ENCODE results near the gene POM121C. TPM values are rescaled to one million over a fixed set of nuclear protein-coding genes. Genes with fewer than 3 reads are reported as not detected.
"Not testable (repeated sequence)": the region's sequence is repeated elsewhere in the genome, so short reads cannot be mapped to it uniquely, and the experiment has no call there.

POM121C gene
- total RNA-seq, 1 donor from 2014 or later = 12.1 TPM

- FAIRE-seq; DNase-seq (ENCODE audit: low read depth); H3K27me3 ChIP-seq (ENCODE audit: control insufficient read depth, insufficient read depth, low read length); H3K36me3 ChIP-seq (ENCODE audit: control insufficient read depth, insufficient read depth, low read length): not testable (repeated sequence)
- peak overlapping the region; percentile 73 for H3K4me3 ChIP-seq (ENCODE audit: low read depth, low read length)
Observed at GRCh38 chr7:75485355-75485978, 632 bp downstream of the POM121C start.

DNA sequence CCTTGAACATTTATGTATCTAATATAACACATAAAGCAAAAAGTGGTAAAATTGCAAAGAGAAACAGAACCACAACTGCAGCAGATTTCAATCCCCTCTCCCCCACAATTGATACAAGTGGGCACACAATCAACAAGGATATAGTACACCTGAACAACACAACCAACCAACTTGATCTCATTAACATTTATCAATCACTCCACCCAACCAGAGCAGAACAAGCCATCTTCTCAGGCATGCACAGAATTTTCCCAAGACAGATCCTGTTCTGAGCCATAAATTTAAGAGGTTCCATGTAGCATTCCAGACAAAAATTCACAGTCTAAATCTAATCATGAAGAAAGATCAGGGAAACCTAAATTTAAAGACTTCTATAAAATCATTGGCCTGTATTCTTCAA is 5.8 kb downstream of the POM121C start:
- H3K36me3 ChIP-seq (ENCODE audit: control insufficient read depth, insufficient read depth, low read length); H3K27me3 ChIP-seq (ENCODE audit: control insufficient read depth, insufficient read depth, low read length); DNase-seq (ENCODE audit: low read depth); FAIRE-seq; H3K4me3 ChIP-seq (ENCODE audit: low read depth, low read length): not testable (repeated sequence)

DNA sequence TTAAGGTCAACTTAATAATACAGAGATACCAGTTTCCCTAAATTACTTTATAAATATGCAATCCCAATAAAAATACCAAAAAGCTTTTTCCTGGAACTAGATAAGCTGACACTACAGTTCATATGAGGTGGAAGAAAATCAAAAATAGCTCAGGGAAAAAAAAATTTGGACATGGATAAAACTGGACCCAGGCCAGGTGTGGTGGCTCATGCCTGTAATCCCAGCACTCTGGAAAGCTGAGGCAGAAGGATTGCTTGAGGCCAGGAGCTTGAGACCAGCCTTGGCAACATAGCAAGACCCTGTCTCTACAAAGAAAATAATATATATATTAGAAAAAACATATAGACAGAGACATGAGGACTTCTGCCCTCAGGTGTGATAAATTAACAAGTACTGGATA is 8.6 kb downstream of the POM121C start:
- DNase-seq (ENCODE audit: low read depth); H3K27me3 ChIP-seq (ENCODE audit: control insufficient read depth, insufficient read depth, low read length); FAIRE-seq; H3K36me3 ChIP-seq (ENCODE audit: control insufficient read depth, insufficient read depth, low read length); H3K4me3 ChIP-seq (ENCODE audit: low read depth, low read length): not testable (repeated sequence)

DNA sequence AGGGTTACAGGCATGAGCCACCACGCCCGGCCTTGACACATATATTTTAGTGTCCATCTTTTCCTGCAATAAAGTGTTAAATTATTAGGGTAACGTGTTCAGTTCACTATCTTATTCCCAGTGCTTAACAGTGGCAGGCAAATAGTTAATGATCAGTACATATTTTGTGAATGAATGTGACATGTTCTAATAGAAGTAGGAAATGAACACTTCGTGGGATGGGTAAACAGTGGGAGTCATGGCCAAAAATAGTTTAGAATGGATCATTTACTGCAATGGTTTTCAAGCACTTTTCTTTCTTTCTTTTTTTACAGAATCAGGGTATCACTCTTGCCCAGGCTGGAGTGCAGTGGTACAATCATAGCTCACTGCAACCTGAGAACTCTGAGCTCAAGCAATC is 15.9 kb downstream of the POM121C start:
- DNase-seq (ENCODE audit: low read depth); H3K27me3 ChIP-seq (ENCODE audit: control insufficient read depth, insufficient read depth, low read length); H3K36me3 ChIP-seq (ENCODE audit: control insufficient read depth, insufficient read depth, low read length); FAIRE-seq; H3K4me3 ChIP-seq (ENCODE audit: low read depth, low read length): not testable (repeated sequence)

DNA sequence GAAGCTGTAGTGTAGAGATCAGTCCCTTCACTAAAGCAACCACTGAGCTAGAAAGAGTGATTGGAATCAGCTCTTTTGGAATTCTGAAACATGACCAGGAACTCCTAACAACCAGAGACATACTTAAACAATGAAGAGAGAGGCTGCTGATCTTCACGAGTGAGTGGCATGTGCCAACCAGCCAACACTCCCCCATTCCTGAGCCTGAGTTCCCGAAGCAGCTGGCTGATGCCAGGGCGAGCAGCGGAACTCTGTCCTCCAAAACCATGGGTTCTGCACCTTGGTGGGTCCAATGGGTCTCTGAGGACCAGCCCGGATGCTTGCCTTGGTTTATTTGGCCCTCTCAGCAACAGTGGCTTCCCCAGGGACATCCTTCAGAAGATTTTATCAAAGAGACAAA is 25.6 kb downstream of the POM121C start:
- not testable (repeated sequence) for H3K36me3 ChIP-seq (ENCODE audit: control insufficient read depth, insufficient read depth, low read length); H3K27me3 ChIP-seq (ENCODE audit: control insufficient read depth, insufficient read depth, low read length); FAIRE-seq; H3K4me3 ChIP-seq (ENCODE audit: low read depth, low read length); DNase-seq (ENCODE audit: low read depth)

DNA sequence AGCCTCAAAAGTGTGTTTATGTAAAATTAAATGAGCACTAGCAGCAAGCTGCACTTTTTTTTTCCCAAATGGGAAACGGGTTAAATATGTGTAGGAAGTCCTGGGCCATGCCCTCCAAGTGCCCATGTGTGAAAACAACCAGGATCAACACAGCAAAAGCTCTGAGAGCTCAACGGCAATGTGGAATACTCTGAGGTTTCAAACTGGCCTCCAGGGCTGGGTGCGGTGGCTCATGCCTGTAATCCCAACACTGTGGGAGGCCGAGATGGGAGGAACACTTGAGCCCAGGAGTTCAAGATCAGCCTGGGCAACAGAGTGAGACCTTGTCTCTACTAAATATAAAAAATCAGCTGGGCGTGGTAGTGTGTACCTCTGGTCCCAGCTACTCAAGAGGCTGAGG is 28.1 kb downstream of the POM121C start:
- H3K36me3 ChIP-seq (ENCODE audit: control insufficient read depth, insufficient read depth, low read length); FAIRE-seq; DNase-seq (ENCODE audit: low read depth); H3K27me3 ChIP-seq (ENCODE audit: control insufficient read depth, insufficient read depth, low read length); H3K4me3 ChIP-seq (ENCODE audit: low read depth, low read length): not testable (repeated sequence)

DNA sequence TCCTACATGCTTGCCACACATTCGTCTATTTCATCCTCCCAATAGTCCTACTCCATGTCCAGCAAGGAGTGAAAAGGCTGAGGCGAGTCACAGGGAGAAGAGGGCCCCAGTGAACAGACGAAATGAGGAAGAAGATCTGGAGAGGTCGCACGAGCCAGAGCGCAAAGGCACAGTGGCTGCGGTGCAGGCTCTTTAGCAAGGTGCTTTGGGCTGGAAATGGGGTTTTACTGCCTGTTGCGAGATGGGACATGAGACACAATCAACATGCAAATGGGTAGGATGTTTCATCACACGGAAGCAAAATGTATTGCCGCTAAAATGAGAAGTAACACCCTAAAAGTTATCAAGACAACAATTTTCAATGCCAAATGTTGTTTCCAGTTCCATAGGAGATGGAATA is 29.7 kb downstream of the POM121C start:
- H3K4me3 ChIP-seq (ENCODE audit: low read depth, low read length); DNase-seq (ENCODE audit: low read depth); H3K27me3 ChIP-seq (ENCODE audit: control insufficient read depth, insufficient read depth, low read length); H3K36me3 ChIP-seq (ENCODE audit: control insufficient read depth, insufficient read depth, low read length); FAIRE-seq: not testable (repeated sequence)

DNA sequence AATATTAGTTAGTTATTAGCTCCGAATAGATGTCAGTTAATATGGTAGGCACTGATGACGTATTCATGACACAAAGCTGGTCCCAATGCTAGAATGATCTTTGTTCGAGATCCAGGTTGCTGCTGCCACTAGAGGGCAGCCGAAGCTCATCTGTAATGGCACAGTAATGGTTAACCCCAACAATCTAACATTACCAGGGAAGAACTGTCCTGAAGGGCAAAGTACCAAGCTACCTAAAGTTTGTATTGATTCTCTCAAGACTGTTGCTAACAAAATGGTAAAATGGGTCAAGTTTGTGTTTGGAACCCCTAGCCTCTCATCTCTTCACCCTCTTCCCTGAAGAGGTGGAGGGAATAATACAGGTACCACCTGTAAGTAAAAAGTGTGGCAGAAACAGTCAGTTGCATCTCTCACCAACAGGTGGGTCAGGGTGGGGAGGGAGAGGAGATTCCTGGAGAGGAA is 33.6 kb downstream of the POM121C start:
- TF ChIP-seq CTCF (IDR thresholded peaks at IDR 0.05; ENCODE audit: insufficient read depth, low read length, severe bottlenecking) = peak; percentile 27
- H3K4me3 ChIP-seq (ENCODE audit: low read depth, low read length); H3K27me3 ChIP-seq (ENCODE audit: control insufficient read depth, insufficient read depth, low read length); FAIRE-seq; H3K36me3 ChIP-seq (ENCODE audit: control insufficient read depth, insufficient read depth, low read length); DNase-seq (ENCODE audit: low read depth): not testable (repeated sequence)

DNA sequence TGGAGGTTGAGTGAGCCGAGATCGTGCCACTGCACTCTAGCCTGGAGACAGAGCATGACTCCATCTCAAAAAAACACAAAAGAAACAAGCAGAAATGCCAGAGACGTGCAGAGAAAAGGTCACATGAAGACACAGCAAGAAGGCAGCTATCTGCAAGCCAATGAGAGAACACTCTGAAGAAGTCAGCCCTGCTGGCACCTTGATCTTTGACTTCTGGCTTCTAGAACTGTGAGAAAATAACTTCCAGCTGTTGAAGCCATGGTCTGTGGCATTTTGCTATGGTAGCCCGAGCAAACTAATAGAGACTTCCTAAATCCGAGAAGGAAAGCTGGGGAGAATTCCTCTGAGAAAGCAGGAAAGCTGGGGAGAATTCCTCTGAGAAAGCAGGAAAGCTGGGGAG is 36.2 kb downstream of the POM121C start:
- H3K36me3 ChIP-seq (ENCODE audit: control insufficient read depth, insufficient read depth, low read length); DNase-seq (ENCODE audit: low read depth); H3K4me3 ChIP-seq (ENCODE audit: low read depth, low read length); H3K27me3 ChIP-seq (ENCODE audit: control insufficient read depth, insufficient read depth, low read length); FAIRE-seq: not testable (repeated sequence)

DNA sequence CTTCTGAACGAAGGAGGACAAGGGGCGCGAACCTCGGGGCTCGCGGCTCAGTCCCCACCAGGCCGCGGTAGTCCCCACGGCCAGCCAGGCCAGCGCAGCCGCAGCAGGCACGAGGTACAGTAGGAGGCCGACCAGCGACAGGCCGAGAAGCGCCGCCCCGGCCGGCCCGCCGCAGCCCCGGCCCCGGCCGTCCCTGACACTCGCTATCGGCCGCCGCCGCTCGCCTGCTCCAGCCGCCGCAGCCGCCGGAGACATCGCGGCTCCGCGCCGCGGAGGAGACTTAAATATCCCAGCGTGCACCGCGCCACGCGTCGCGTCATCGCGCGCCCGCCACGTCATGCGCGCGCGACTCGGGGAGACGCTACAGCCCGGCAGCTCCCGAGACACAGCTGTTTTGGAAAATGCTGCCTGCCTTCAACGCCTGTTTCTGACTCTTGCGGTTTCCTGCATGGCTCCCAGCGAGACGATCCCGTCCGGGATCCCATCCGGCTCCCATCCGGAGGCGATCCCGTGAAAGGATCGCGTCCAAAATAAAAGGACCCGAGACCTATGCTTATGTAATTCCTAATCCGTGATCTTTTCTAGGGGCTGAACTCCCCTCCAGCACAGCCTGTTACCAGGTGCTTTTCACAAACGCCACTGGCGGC is 43.5 kb downstream of the POM121C start:
- H3K27me3 ChIP-seq (ENCODE audit: control insufficient read depth, insufficient read depth, low read length); H3K36me3 ChIP-seq (ENCODE audit: control insufficient read depth, insufficient read depth, low read length); FAIRE-seq: not testable (repeated sequence)
- peak overlapping the region; percentile 43 for H3K4me3 ChIP-seq (ENCODE audit: low read depth, low read length)
- peak; percentile 19 for DNase-seq (ENCODE audit: low read depth)

- not testable (repeated sequence) for FAIRE-seq; H3K36me3 ChIP-seq (ENCODE audit: control insufficient read depth, insufficient read depth, low read length); H3K27me3 ChIP-seq (ENCODE audit: control insufficient read depth, insufficient read depth, low read length); DNase-seq (ENCODE audit: low read depth)
- peak overlapping the region; percentile 34 for H3K4me3 ChIP-seq (ENCODE audit: low read depth, low read length)
Observed at GRCh38 chr7:75442101-75442464, 44.0 kb downstream of the POM121C start.

DNA sequence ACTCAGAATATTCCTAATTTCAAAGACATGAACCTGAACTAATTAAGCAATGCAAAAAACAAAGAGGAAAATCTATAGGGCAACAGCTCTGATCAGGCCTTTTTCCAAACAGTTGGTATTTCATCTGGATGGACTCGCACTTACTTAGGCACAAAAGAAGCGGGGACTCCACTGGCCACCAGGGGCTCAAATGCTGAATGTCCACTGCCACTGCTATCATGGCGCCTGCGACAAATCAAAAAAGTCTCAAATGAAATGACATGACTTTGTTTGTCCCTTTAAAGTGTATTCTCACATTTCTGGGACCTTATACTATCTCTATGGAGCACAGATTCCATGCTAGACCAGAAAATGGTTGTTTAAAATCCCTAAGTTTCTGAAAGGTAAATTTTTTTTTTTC is 47.1 kb downstream of the POM121C start:
- H3K27me3 ChIP-seq (ENCODE audit: control insufficient read depth, insufficient read depth, low read length); FAIRE-seq: not testable (repeated sequence)
- peaks cover 16% of the 10 kb centered on the region for H3K36me3 ChIP-seq (ENCODE audit: control insufficient read depth, insufficient read depth, low read length)

GRCh38 chr7:75423481-75423880 is 62.6 kb downstream of the POM121C start:
- H3K36me3 ChIP-seq (ENCODE audit: control insufficient read depth, insufficient read depth, low read length); DNase-seq (ENCODE audit: low read depth); H3K27me3 ChIP-seq (ENCODE audit: control insufficient read depth, insufficient read depth, low read length); FAIRE-seq; H3K4me3 ChIP-seq (ENCODE audit: low read depth, low read length): not testable (repeated sequence)

More for the DNA sequence above, 47.1 kb downstream of the POM121C start:
- not testable (repeated sequence) for H3K4me3 ChIP-seq (ENCODE audit: low read depth, low read length); DNase-seq (ENCODE audit: low read depth)

Data from bronchial epithelial cell (primary cell).